HEK293 (cell line): ENCODE measurements around the gene INPP5A.

Source experiments
- BCL11A ChIP-seq: fragments of 450-650 bp; formaldehyde crosslinking; IDR thresholded peaks from 2 replicates; pipeline ENCODE4 v1.5.1; 2016; ENCODE audit warnings: low read depth, missing biosample characterization, missing genetic modification characterization
- KLF10 ChIP-seq: fragments of 450-650 bp; IDR thresholded peaks from 2 replicates; pipeline ENCODE4 v1.5.1; 2018; ENCODE audit warnings: missing biosample characterization, mild to moderate bottlenecking, missing genetic modification characterization
- SALL2 ChIP-seq: fragments of 450-650 bp; formaldehyde crosslinking; IDR thresholded peaks from 2 replicates; pipeline ENCODE4 v1.5.0; 2017; ENCODE audit warnings: missing biosample characterization, mild to moderate bottlenecking, missing genetic modification characterization, borderline replicate concordance
- ZFP37 ChIP-seq: fragments of 450-650 bp; formaldehyde crosslinking; IDR thresholded peaks from 2 replicates; pipeline ENCODE4 v1.5.1; 2016; ENCODE audit warnings: missing biosample characterization, missing genetic modification characterization
- ZNF274 ChIP-seq, 2 experiments: fragments of 200-500 bp in 1 of 2; fragments of 450-650 bp in 1 of 2; sonication (Bioruptor generic) in 1 of 2; formaldehyde crosslinking in 1 of 2; IDR thresholded peaks; 2 replicates each; pipeline versions ENCODE4 v1.5.1 to v1.6.1; 2014 to 2016; ENCODE audit warnings: borderline replicate concordance in 1 of 2, inconsistent platforms in 1 of 2, low read length in 1 of 2, missing biosample characterization in 1 of 2, missing genetic modification characterization in 1 of 2
- ZNF510 ChIP-seq: fragments of 450-650 bp; formaldehyde crosslinking; IDR thresholded peaks from 2 replicates; pipeline ENCODE4 v1.5.1; 2018; ENCODE audit warnings: mild to moderate bottlenecking, missing genetic modification characterization, missing biosample characterization; ENCODE audit not compliant: insufficient replicate concordance
- ZNF626 ChIP-seq: fragments of 450-650 bp; sonication (Bioruptor Pico); formaldehyde crosslinking; IDR thresholded peaks from 2 replicates; pipeline ENCODE4 v1.5.1; 2018; ENCODE audit warnings: missing biosample characterization, missing genetic modification characterization, inconsistent platforms
- ZNF768 ChIP-seq: fragments of 450-650 bp; formaldehyde crosslinking; IDR thresholded peaks from 2 replicates; pipeline ENCODE4 v1.5.1; 2018; ENCODE audit warnings: missing biosample characterization, mild to moderate bottlenecking, missing genetic modification characterization
- ZNF792 ChIP-seq: fragments of 450-650 bp; formaldehyde crosslinking; IDR thresholded peaks from 2 replicates; pipeline ENCODE4 v1.5.1; 2016; ENCODE audit warnings: missing biosample characterization, missing genetic modification characterization
- TF ChIP-seq, protein P1 (sequence below): fragments of 450-650 bp; formaldehyde crosslinking; IDR thresholded peaks from 2 replicates; pipeline ENCODE4 v1.5.1; 2016; ENCODE audit warnings: missing biosample characterization, missing genetic modification characterization
- TF ChIP-seq, protein P2 (sequence below): fragments of 450-650 bp; formaldehyde crosslinking; IDR thresholded peaks from 2 replicates; pipeline ENCODE4 v1.5.1; 2016; ENCODE audit warnings: missing biosample characterization, missing genetic modification characterization, low read depth
- TF ChIP-seq, protein P3 (sequence below): fragments of 450-650 bp; formaldehyde crosslinking; IDR thresholded peaks from 2 replicates; pipeline ENCODE4 v1.5.1; 2016; ENCODE audit warnings: missing biosample characterization, missing genetic modification characterization, borderline replicate concordance
- TF ChIP-seq, protein P4 (sequence below): fragments of 450-650 bp; formaldehyde crosslinking; IDR thresholded peaks from 2 replicates; pipeline ENCODE4 v1.5.1; 2016; ENCODE audit warnings: missing biosample characterization, missing genetic modification characterization
- TF ChIP-seq, protein P5 (sequence below): fragments of 450-650 bp; formaldehyde crosslinking; IDR thresholded peaks from 2 replicates; pipeline ENCODE4 v1.5.1; 2016; ENCODE audit warnings: missing biosample characterization, missing genetic modification characterization

DNA sequence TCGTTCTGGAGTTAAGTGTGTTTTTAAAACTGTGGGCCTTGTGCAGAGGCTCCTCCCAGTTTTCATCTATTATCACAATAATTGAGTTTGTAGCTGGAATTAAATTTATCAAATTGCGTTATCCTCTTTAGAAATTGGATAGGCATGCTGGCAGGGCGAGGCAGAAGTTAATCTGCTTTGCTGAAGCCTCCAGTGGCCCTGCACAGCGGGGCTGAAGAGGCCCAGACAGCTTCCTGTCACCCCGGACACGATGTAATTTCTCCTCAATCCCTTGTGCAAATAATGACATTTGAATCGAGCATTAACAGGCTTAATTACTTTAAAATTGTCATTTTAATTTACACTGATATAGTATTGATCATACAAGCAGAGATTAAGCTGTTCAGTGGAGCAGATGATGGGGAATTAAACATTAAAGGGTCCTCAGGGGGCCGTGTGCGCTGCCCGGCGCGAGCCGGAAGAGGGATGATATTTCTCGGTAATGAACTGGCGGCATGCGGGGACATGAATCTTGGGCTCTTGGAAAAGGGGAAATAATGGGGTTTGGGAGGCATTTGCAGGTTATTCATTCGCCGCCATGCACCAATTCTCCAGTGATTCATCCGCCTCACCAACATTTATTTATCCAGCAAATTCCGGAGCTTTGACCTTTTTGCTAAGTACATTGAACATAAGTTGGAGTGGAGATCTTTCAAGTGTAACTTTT is 129.9 kb downstream of the INPP5A start:
- TF ChIP-seq ZNF626 (tag by site-specific recombination) (no peak), ZNF274 (IDR thresholded peaks at IDR 0.05; ENCODE audit: low read length) (no peak), ZNF274 (tag by site-specific recombination; IDR thresholded peaks at IDR 0.05; ENCODE audit: borderline replicate concordance) (no peak), BCL11A (tag by site-specific recombination) (no peak), KLF10 (tag by site-specific recombination) (no peak), ZNF792 (tag by site-specific recombination) (no peak), ZNF510 (tag by site-specific recombination) (no peak), ZNF768 (tag by site-specific recombination) (no peak), SALL2 (tag by site-specific recombination) (no peak), ZFP37 (tag by site-specific recombination) (no peak)
- TF ChIP-seq, protein P1, sequence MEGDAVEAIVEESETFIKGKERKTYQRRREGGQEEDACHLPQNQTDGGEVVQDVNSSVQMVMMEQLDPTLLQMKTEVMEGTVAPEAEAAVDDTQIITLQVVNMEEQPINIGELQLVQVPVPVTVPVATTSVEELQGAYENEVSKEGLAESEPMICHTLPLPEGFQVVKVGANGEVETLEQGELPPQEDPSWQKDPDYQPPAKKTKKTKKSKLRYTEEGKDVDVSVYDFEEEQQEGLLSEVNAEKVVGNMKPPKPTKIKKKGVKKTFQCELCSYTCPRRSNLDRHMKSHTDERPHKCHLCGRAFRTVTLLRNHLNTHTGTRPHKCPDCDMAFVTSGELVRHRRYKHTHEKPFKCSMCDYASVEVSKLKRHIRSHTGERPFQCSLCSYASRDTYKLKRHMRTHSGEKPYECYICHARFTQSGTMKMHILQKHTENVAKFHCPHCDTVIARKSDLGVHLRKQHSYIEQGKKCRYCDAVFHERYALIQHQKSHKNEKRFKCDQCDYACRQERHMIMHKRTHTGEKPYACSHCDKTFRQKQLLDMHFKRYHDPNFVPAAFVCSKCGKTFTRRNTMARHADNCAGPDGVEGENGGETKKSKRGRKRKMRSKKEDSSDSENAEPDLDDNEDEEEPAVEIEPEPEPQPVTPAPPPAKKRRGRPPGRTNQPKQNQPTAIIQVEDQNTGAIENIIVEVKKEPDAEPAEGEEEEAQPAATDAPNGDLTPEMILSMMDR (tag by site-specific recombination) = no peak
- TF ChIP-seq, protein P2, sequence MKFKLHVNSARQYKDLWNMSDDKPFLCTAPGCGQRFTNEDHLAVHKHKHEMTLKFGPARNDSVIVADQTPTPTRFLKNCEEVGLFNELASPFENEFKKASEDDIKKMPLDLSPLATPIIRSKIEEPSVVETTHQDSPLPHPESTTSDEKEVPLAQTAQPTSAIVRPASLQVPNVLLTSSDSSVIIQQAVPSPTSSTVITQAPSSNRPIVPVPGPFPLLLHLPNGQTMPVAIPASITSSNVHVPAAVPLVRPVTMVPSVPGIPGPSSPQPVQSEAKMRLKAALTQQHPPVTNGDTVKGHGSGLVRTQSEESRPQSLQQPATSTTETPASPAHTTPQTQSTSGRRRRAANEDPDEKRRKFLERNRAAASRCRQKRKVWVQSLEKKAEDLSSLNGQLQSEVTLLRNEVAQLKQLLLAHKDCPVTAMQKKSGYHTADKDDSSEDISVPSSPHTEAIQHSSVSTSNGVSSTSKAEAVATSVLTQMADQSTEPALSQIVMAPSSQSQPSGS (tag by site-specific recombination) = no peak
- TF ChIP-seq, protein P3, sequence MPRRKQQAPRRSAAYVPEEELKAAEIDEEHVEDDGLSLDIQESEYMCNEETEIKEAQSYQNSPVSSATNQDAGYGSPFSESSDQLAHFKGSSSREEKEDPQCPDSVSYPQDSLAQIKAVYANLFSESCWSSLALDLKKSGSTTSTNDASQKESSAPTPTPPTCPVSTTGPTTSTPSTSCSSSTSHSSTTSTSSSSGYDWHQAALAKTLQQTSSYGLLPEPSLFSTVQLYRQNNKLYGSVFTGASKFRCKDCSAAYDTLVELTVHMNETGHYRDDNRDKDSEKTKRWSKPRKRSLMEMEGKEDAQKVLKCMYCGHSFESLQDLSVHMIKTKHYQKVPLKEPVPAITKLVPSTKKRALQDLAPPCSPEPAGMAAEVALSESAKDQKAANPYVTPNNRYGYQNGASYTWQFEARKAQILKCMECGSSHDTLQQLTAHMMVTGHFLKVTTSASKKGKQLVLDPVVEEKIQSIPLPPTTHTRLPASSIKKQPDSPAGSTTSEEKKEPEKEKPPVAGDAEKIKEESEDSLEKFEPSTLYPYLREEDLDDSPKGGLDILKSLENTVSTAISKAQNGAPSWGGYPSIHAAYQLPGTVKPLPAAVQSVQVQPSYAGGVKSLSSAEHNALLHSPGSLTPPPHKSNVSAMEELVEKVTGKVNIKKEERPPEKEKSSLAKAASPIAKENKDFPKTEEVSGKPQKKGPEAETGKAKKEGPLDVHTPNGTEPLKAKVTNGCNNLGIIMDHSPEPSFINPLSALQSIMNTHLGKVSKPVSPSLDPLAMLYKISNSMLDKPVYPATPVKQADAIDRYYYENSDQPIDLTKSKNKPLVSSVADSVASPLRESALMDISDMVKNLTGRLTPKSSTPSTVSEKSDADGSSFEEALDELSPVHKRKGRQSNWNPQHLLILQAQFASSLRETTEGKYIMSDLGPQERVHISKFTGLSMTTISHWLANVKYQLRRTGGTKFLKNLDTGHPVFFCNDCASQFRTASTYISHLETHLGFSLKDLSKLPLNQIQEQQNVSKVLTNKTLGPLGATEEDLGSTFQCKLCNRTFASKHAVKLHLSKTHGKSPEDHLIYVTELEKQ (tag by site-specific recombination) = no peak
- TF ChIP-seq, protein P4, sequence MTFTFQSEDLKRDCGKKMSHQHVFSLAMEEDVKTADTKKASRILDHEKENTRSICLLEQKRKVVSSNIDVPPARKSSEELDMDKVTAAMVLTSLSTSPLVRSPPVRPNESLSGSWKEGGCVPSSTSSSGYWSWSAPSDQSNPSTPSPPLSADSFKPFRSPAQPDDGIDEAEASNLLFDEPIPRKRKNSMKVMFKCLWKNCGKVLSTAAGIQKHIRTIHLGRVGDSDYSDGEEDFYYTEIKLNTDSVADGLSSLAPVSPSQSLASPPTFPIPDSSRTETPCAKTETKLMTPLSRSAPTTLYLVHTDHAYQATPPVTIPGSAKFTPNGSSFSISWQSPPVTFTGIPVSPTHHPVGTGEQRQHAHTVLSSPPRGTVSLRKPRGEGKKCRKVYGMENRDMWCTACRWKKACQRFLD (tag by site-specific recombination) = no peak
- TF ChIP-seq, protein P5, sequence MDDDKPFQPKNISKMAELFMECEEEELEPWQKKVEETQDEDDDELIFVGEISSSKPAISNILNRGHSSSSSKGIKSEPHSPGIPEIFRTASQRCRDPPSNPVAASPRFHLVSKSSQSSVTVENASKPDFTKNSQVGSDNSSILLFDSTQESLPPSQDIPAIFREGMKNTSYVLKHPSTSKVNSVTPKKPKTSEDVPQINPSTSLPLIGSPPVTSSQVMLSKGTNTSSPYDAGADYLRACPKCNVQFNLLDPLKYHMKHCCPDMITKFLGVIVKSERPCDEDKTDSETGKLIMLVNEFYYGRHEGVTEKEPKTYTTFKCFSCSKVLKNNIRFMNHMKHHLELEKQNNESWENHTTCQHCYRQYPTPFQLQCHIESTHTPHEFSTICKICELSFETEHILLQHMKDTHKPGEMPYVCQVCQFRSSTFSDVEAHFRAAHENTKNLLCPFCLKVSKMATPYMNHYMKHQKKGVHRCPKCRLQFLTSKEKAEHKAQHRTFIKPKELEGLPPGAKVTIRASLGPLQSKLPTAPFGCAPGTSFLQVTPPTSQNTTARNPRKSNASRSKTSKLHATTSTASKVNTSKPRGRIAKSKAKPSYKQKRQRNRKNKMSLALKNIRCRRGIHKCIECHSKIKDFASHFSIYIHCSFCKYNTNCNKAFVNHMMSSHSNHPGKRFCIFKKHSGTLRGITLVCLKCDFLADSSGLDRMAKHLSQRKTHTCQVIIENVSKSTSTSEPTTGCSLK = no peak
